OCI-LY1 (cell line): ENCODE measurements around the gene MLLT1.

Source experiments
- H2AFZ ChIP-seq: fragments of 200-600 bp; sonication (generic), shearing (Covaris generic); 2 replicates; pipeline ENCODE4 v1.6.0; 2014; ENCODE audit warnings: antibody characterized with exemption, mild to moderate bottlenecking, low read length
- H3F3A ChIP-seq: fragments of 200-600 bp; sonication (generic), shearing (Covaris generic); 2 replicates; pipeline ENCODE4 v1.6.0; 2014; ENCODE audit warnings: mild to moderate bottlenecking, antibody characterized with exemption, low read length, moderate library complexity; ENCODE audit not compliant: insufficient read depth
- H3K27ac ChIP-seq: fragments of 200-600 bp; sonication (generic); 2 replicates; pipeline ENCODE4 v1.5.1; 2014; ENCODE audit warnings: low read length, mixed run types, mild to moderate bottlenecking, low read depth; ENCODE audit not compliant: poor library complexity, severe bottlenecking
- H3K27me3 ChIP-seq: fragments of 200-600 bp; sonication (generic); 2 replicates; pipeline ENCODE4 v1.6.0; 2014; ENCODE audit warnings: antibody characterized with exemption, mild to moderate bottlenecking, low read length, moderate library complexity; ENCODE audit not compliant: insufficient read depth
- H3K36me3 ChIP-seq: fragments of 200-600 bp; sonication (generic); 2 replicates; pipeline ENCODE4 v1.6.1; 2014; ENCODE audit warnings: mild to moderate bottlenecking, antibody characterized with exemption, low read length, moderate library complexity, mixed read lengths; ENCODE audit not compliant: insufficient read depth
- H3K4me1 ChIP-seq: fragments of 200-600 bp; sonication (generic); 2 replicates; pipeline ENCODE4 v1.5.1; 2014; ENCODE audit warnings: mild to moderate bottlenecking, low read length, moderate library complexity; ENCODE audit not compliant: insufficient read depth, severe bottlenecking
- H3K4me2 ChIP-seq: fragments of 200-600 bp; sonication (generic), shearing (Covaris generic); 2 replicates; pipeline ENCODE4 v1.6.1; 2014; ENCODE audit warnings: low read length
- H3K4me3 ChIP-seq: fragments of 200-600 bp; sonication (generic); 2 replicates; pipeline ENCODE4 v1.5.1; 2014; ENCODE audit warnings: low read length, low read depth, mild to moderate bottlenecking, mixed read lengths; ENCODE audit not compliant: poor library complexity, severe bottlenecking
- H3K79me2 ChIP-seq: fragments of 200-600 bp; shearing (Covaris generic); 2 replicates; pipeline ENCODE4 v1.6.1; 2016; ENCODE audit warnings: mixed run types, low read length, mixed read lengths; ENCODE audit not compliant: insufficient read depth
- H3K9ac ChIP-seq: fragments of 200-600 bp; sonication (generic), shearing (Covaris generic); 2 replicates; pipeline ENCODE4 v1.6.1; 2014; ENCODE audit warnings: mild to moderate bottlenecking, low read length, mixed read lengths
- H3K9me2 ChIP-seq: fragments of 200-600 bp; sonication (generic), shearing (Covaris generic); 2 replicates; pipeline ENCODE4 v1.6.1; 2014; ENCODE audit warnings: low read depth, mild to moderate bottlenecking, low read length, mixed read lengths
- H3K9me3 ChIP-seq: fragments of 200-600 bp; shearing (Covaris generic); 2 replicates; pipeline ENCODE4 v1.6.1; 2014; ENCODE audit warnings: low read length, mixed read lengths
- H4K20me1 ChIP-seq: fragments of 200-600 bp; sonication (generic), shearing (Covaris generic); 2 replicates; pipeline ENCODE4 v1.6.0; 2016; ENCODE audit warnings: mild to moderate bottlenecking, low read length; ENCODE audit not compliant: insufficient read depth
- EZH2 ChIP-seq: fragments of 200-600 bp; sonication (generic), shearing (Covaris generic); IDR thresholded peaks from 2 replicates; pipeline ENCODE4 v1.8.0; 2017; ENCODE audit warnings: borderline replicate concordance, mixed run types, mild to moderate bottlenecking, antibody characterized with exemption, low read length, moderate library complexity, mixed read lengths
- TF ChIP-seq, protein P1 (sequence below): fragments of 200-600 bp; sonication (generic), shearing (Covaris generic); IDR thresholded peaks from 2 replicates; pipeline ENCODE4 v1.5.1; 2017; ENCODE audit warnings: mild to moderate bottlenecking, antibody characterized with exemption, low read length, moderate library complexity, mixed read lengths

The MLLT1 gene

DNA sequence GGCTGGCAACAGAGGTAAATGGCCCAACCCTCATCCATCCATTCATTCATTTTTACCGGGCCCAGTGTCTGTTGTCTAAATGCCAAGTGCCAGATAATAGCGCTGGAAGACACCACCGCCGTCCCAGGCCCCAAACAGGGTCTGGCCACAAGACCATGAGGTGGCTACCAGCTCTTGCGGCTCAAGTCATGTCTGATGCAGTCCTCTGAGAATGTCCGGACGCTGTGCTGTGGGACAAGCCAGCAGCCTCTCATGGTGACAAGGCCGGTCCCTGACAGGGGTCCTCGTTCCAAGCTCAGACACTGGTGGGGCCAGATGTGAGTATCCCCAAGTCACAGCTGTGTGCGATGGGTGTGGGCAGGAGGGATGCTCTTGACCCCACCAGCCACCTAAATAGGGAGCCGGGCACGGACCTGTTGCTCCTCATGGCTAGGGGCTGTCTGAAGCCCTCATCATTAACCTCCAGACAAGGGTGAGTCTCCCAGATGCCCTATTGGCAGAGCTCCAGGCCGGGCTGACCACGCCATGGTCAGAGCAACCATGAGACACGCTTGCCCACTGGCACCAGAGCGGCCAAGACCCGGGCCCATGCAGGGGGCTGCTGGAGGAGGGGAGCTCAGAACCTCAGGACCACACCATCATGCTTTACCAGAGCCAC, 58.4 kb downstream of the MLLT1 start:
- no peaks in the 10 kb centered on the region for H3K27me3 ChIP-seq
- no peak for TF ChIP-seq EZH2
- TF ChIP-seq, protein P1, sequence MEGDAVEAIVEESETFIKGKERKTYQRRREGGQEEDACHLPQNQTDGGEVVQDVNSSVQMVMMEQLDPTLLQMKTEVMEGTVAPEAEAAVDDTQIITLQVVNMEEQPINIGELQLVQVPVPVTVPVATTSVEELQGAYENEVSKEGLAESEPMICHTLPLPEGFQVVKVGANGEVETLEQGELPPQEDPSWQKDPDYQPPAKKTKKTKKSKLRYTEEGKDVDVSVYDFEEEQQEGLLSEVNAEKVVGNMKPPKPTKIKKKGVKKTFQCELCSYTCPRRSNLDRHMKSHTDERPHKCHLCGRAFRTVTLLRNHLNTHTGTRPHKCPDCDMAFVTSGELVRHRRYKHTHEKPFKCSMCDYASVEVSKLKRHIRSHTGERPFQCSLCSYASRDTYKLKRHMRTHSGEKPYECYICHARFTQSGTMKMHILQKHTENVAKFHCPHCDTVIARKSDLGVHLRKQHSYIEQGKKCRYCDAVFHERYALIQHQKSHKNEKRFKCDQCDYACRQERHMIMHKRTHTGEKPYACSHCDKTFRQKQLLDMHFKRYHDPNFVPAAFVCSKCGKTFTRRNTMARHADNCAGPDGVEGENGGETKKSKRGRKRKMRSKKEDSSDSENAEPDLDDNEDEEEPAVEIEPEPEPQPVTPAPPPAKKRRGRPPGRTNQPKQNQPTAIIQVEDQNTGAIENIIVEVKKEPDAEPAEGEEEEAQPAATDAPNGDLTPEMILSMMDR, result no peak
- no peaks in the 10 kb centered on the region for H4K20me1 ChIP-seq
- no peaks in the 10 kb centered on the region for H3K4me1 ChIP-seq
- H3K27ac ChIP-seq, result no peak overlapping the region
- H3K9ac ChIP-seq, result no peak overlapping the region
- H2AFZ ChIP-seq, result no peak overlapping the region
- H3K79me2 ChIP-seq, result no peaks in the 10 kb centered on the region
- H3K9me3 ChIP-seq, result no peaks in the 10 kb centered on the region
- H3K4me2 ChIP-seq, result no peak overlapping the region
- peaks cover 44% of the 10 kb centered on the region for H3K36me3 ChIP-seq
- H3K4me3 ChIP-seq, result no peak overlapping the region
- H3F3A ChIP-seq, result no peaks in the 10 kb centered on the region
- H3K9me2 ChIP-seq, result no peaks in the 10 kb centered on the region

DNA sequence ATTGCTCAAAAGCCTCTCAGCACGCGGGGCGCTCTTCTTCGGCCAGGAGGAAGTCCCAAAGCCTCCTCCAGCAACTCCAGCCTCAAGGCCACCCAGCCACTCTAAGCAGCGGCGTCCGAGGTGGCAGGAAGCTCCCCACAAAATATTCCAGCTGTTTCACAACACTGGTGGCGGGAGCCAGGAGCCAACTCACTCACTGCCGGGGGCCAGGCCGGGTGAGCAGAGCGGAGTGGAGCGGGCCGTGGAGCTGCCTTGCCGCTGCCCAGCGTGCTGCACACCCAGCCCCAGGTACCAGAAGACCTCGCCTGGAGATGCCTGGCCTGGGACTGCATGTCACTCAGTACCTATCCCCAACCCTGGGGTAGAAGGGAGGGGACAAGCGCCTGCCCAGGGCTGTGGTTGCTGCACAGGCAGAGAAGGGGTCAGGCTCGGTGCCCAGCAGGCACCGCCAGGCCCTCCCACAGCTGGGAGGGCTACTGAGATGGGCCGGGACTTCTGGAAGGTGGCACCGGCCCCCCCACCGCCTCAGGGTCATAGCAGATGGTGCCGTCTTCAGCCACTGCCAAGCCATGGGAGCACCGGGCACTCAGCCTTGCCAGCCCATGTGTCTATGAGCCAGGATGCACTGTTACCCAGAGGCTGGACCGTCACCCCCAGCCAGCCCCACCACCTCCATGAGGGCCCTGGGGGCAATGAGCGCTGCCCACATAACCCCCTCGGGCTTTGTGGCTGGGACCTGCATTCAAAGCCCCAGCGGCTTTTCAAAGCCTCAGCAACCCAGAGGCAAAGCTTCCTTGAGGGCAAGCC, 59.2 kb downstream of the MLLT1 start:
- no peak for TF ChIP-seq EZH2
- TF ChIP-seq, protein P1, result no peak
- H3K4me2 ChIP-seq, result no peak overlapping the region
- no peaks in the 10 kb centered on the region for H3K9me2 ChIP-seq
- H3K4me1 ChIP-seq, result no peaks in the 10 kb centered on the region
- H2AFZ ChIP-seq, result no peak overlapping the region
- no peak overlapping the region for H3K9ac ChIP-seq
- no peaks in the 10 kb centered on the region for H3K9me3 ChIP-seq
- H3K27ac ChIP-seq, result no peak overlapping the region
- no peaks in the 10 kb centered on the region for H3K27me3 ChIP-seq
- no peaks in the 10 kb centered on the region for H4K20me1 ChIP-seq
- H3K4me3 ChIP-seq, result no peak overlapping the region
- H3F3A ChIP-seq, result no peaks in the 10 kb centered on the region
- no peaks in the 10 kb centered on the region for H3K79me2 ChIP-seq
- peaks cover 36% of the 10 kb centered on the region for H3K36me3 ChIP-seq

DNA sequence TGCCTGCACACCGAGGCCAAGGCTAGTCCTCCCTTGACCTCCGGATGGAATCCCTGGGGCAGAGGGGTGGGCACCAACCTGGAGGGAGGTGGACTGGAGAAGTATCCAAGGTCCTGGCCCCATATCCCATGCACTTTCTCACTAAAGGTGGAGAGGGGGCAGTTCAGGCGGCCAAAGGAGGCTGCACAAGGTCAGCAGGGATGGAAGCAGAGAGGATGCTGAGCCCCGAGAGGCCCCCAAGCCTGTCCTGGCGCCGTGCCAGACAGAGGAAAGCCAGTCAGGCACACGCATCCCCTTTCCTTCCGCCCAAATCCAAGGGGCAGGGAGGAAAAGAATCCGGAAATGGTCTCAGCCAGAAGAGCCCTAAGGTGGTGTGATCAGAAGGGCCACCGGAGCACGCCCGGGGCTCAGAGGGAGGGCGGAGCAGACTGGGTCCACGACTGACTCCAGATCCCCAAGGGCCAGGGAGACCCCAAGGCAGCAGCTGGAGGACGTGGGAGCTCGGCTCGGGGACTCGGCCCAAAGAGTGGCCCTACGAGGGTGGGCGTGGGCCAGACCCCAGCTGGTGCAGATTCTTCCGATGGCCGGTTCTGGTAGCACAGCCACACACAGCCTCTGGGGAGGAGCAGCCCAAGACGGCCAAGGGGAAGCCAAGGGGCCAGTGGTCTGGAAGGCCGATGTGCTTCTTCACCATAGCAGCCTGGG, 60.0 kb downstream of the MLLT1 start:
- no peaks in the 10 kb centered on the region for H4K20me1 ChIP-seq
- H3K4me2 ChIP-seq, result no peak overlapping the region
- no peak overlapping the region for H3K9ac ChIP-seq
- no peak overlapping the region for H3K4me3 ChIP-seq
- no peak overlapping the region for H2AFZ ChIP-seq
- H3K9me2 ChIP-seq, result no peaks in the 10 kb centered on the region
- H3K27me3 ChIP-seq, result no peaks in the 10 kb centered on the region
- H3K36me3 ChIP-seq, result peaks cover 32% of the 10 kb centered on the region; the same call in 1 of the 2 replicates
- no peaks in the 10 kb centered on the region for H3K9me3 ChIP-seq
- TF ChIP-seq, protein P1, result no peak
- no peak for TF ChIP-seq EZH2
- H3F3A ChIP-seq, result no peaks in the 10 kb centered on the region
- no peaks in the 10 kb centered on the region for H3K79me2 ChIP-seq
- no peaks in the 10 kb centered on the region for H3K4me1 ChIP-seq
- no peak overlapping the region for H3K27ac ChIP-seq
